ENCODE data around the gene ZNF639. TPM values are rescaled to one million over a fixed set of nuclear protein-coding genes. Genes with fewer than 3 reads are reported as not detected.
A peak's percentile ranks its signal among the peaks of the same experiment; 100 is the strongest.

Gene ZNF639
- total and polyA plus RNA-seq, 9 of the 15 experiments (the other 6 are each of a cell fraction or from before 2014, with no cell fraction given) = 17.6 to 88.1 (median 53.7) TPM

DNA sequence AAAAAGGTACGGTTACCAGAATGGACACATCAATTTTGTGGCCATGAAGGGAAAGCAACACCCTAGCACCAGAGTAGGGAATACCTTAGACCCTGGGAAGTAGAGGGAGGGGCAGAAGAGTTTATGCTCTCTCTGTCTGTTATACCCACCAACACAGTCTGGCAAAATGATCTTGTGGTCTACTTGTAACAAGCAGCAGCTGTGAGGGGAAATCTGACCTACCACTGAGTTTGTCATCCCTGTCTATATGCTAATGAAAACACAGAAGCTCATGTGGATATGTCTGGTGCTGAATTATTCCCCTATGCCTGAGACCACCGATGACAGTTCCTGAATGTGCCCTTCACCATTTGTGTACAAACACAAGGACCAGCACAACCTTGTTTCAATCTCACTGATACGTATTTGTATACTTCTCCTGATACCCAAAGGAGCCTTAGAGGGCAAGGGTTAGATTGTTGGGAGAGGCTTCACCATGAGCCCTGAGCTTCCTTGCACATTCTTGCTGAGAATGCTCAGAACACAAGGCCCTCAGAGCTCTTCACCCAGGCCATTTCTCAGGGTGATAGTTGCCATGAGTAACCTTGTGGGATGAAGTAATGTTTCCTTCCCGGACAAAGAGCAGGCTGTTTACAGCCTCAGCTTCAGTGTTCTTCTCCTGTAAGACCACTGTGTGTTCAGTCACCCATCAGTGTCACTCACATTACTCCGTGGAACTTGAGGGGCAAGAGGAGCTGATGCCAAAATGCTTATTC is 24.7 kb upstream of the ZNF639 start:
- H3K27ac ChIP-seq (ENCODE audit: extremely low read depth, low read depth, low read length) = no peak overlapping the region
- H3K4me2 ChIP-seq (ENCODE audit: insufficient read depth, low read length) = no peak overlapping the region
- peak overlapping the region; percentile 41 for H2AFZ ChIP-seq (ENCODE audit: low read depth, low read length)
- H3K36me3 ChIP-seq (ENCODE audit: control insufficient read depth, insufficient read depth, low read length) = no peaks in the 10 kb centered on the region; the same call in 1 of the 3 replicates
- H4K20me1 ChIP-seq (replicated peaks; ENCODE audit: control insufficient read depth, insufficient read depth, low read length) = no peaks in the 10 kb centered on the region
- intact Hi-C loops (cut with micrococcal nuclease) (no loop called here), in situ Hi-C loops (cut with MboI) (no loop called here)
- no TSS peak for BruUV-seq (replicated peaks)
- FAIRE-seq (no peak), DNase-seq (ENCODE audit: extremely low read depth in 1 of 4, low spot score in 3 of 4) (no peak), ATAC-seq (no peak)
- H3K4me1 ChIP-seq (replicated peaks in 1 of 2; ENCODE audit: control insufficient read depth in 2 of 2, insufficient read depth in 2 of 2, low read length in 2 of 2) = peaks cover 8 to 9% of the 10 kb centered on the region in 2 experiments; a peak in 3 of 5 replicates
- H3K27me3 ChIP-seq (ENCODE audit: control insufficient read depth in 2 of 2, insufficient read depth in 2 of 2, low read length in 2 of 2) = no peaks in the 10 kb centered on the region
- H3K9ac ChIP-seq (ENCODE audit: insufficient read depth in 1 of 2, low read depth in 2 of 2, low read length in 2 of 2) = no peak overlapping the region
- H3K9me1 ChIP-seq (ENCODE audit: control insufficient read depth, insufficient read depth, low read length) = no peaks in the 10 kb centered on the region
- POLR2A ChIA-PET = interaction anchor here (0.6 kb wide), 1 partner anchor 428 kb away, joined by 3 read pairs; no protein-coding TSS in a partner anchor
- TF ChIP-seq RFX1 (IDR thresholded peaks at IDR 0.05) = peak; percentile 69
- TF ChIP-seq, protein P1, sequence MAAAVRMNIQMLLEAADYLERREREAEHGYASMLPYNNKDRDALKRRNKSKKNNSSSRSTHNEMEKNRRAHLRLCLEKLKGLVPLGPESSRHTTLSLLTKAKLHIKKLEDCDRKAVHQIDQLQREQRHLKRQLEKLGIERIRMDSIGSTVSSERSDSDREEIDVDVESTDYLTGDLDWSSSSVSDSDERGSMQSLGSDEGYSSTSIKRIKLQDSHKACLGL (CRISPR knock-in tag; IDR thresholded peaks at IDR 0.05; ENCODE audit: borderline replicate concordance, poor library complexity, severe bottlenecking) = no peak
- peaks cover 11% of the 10 kb centered on the region; the same call in 1 of the 2 replicates for H3K9me3 ChIP-seq (replicated peaks; ENCODE audit: control insufficient read depth, insufficient read depth, low read depth, low read length)
- 52% methylated on average over 5 of the region's 5 CpGs for WGBS (ENCODE audit: insufficient coverage, low coverage, missing lambda C conversion rate)
- no peaks in the 10 kb centered on the region for H3K79me2 ChIP-seq (ENCODE audit: control insufficient read depth, insufficient read depth, low read length)
- CTCF ChIA-PET (ENCODE audit: low intra/inter-chr PET ratio) = no interaction called here
- H3K4me3 ChIP-seq = no peak overlapping the region

DNA sequence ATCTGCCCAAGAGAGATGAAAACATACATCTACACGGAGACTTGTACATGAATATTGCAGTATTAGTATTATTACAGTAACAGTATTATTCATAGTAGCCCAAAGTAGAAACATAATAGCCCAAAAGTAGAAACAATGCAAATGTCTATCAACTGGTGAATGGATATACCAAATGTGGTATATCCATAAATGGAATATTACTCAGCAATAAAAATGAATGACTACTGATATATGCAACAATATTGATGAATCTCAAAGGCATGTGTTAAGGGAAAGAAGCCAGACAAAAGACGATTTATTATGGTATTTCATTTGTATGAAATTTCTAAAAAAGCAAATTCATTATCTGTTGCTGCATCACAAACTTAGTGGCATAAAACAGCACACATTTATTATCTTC is 23.5 kb upstream of the ZNF639 start:
- WGBS (ENCODE audit: insufficient coverage, low coverage, missing lambda C conversion rate) = 62% methylated on average over 2 of the region's 2 CpGs
- H3K27me3 ChIP-seq (ENCODE audit: control insufficient read depth in 2 of 2, insufficient read depth in 2 of 2, low read length in 2 of 2) = no peaks in the 10 kb centered on the region
- no peak overlapping the region for H2AFZ ChIP-seq (ENCODE audit: low read depth, low read length)
- no peaks in the 10 kb centered on the region for H3K79me2 ChIP-seq (ENCODE audit: control insufficient read depth, insufficient read depth, low read length)
- H3K9ac ChIP-seq (ENCODE audit: insufficient read depth in 1 of 2, low read depth in 2 of 2, low read length in 2 of 2) = no peak overlapping the region
- no peaks in the 10 kb centered on the region for H4K20me1 ChIP-seq (replicated peaks; ENCODE audit: control insufficient read depth, insufficient read depth, low read length)
- H3K36me3 ChIP-seq (ENCODE audit: control insufficient read depth, insufficient read depth, low read length) = no peaks in the 10 kb centered on the region; the same call in 1 of the 3 replicates
- no peak overlapping the region for H3K4me3 ChIP-seq
- FAIRE-seq (no peak), ATAC-seq (no peak), DNase-seq (ENCODE audit: extremely low read depth in 1 of 4, low spot score in 3 of 4) (no peak)
- H3K9me3 ChIP-seq (replicated peaks; ENCODE audit: control insufficient read depth, insufficient read depth, low read depth, low read length) = peaks cover 11% of the 10 kb centered on the region; the same call in 1 of the 2 replicates
- intact Hi-C loops (cut with micrococcal nuclease) (no loop called here), in situ Hi-C loops (cut with MboI) (no loop called here)
- H3K4me1 ChIP-seq (replicated peaks in 1 of 2; ENCODE audit: control insufficient read depth in 2 of 2, insufficient read depth in 2 of 2, low read length in 2 of 2) = peaks cover 9 to 13% of the 10 kb centered on the region in 2 experiments; a peak in 3 of 5 replicates
- H3K9me1 ChIP-seq (ENCODE audit: control insufficient read depth, insufficient read depth, low read length) = no peaks in the 10 kb centered on the region
- H3K4me2 ChIP-seq (ENCODE audit: insufficient read depth, low read length) = no peak overlapping the region
- ChIA-PET POLR2A (no interaction called here), CTCF (ENCODE audit: low intra/inter-chr PET ratio) (no interaction called here)
- no peak overlapping the region for H3K27ac ChIP-seq (ENCODE audit: extremely low read depth, low read depth, low read length)
- BruUV-seq (replicated peaks) = no TSS peak
- TF ChIP-seq ZNF316 (IDR thresholded peaks at IDR 0.05) = peak; percentile 45; the same call in 1 of the 2 replicates
- no peak for TF ChIP-seq PML (IDR thresholded peaks at IDR 0.05; ENCODE audit: low read length)
- TF ChIP-seq KDM1A (IDR thresholded peaks at IDR 0.05) = peak in 1 of 2 experiments; percentile 31; a peak in 1 of 4 replicates
- peak; percentile 44; the same call in 1 of the 2 replicates for TF ChIP-seq BCOR (IDR thresholded peaks at IDR 0.05)
- TF ChIP-seq ESRRB (CRISPR knock-in tag; IDR thresholded peaks at IDR 0.05; ENCODE audit: borderline replicate concordance) = no peak
- TF ChIP-seq RBM25 (IDR thresholded peaks at IDR 0.05; ENCODE audit: low read depth, low read length, severe bottlenecking) = peak; percentile 87
- peak; percentile 81 for TF ChIP-seq ZNF146 (CRISPR knock-in tag; IDR thresholded peaks at IDR 0.05; ENCODE audit: unreplicated experiment)
- TF ChIP-seq, protein P2, sequence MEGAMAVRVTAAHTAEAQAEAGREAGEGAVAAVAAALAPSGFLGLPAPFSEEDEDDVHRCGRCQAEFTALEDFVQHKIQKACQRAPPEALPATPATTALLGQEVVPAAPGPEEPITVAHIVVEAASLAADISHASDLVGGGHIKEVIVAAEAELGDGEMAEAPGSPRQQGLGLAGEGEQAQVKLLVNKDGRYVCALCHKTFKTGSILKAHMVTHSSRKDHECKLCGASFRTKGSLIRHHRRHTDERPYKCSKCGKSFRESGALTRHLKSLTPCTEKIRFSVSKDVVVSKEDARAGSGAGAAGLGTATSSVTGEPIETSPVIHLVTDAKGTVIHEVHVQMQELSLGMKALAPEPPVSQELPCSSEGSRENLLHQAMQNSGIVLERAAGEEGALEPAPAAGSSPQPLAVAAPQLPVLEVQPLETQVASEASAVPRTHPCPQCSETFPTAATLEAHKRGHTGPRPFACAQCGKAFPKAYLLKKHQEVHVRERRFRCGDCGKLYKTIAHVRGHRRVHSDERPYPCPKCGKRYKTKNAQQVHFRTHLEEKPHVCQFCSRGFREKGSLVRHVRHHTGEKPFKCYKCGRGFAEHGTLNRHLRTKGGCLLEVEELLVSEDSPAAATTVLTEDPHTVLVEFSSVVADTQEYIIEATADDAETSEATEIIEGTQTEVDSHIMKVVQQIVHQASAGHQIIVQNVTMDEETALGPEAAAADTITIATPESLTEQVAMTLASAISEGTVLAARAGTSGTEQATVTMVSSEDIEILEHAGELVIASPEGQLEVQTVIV (CRISPR knock-in tag; IDR thresholded peaks at IDR 0.05; ENCODE audit: borderline replicate concordance) = no peak
- no peak for TF ChIP-seq CBX1 (IDR thresholded peaks at IDR 0.05; ENCODE audit: low read depth)

Measured in K562 (cell line).